HFFc6 (cell line): ENCODE results near the gene SFTPB. TPM values are rescaled to one million over a fixed set of nuclear protein-coding genes. Genes with fewer than 3 reads are reported as not detected.
A peak's percentile ranks its signal among the peaks of the same experiment; 100 is the strongest.

Experiments used
- DNase-seq: peaks from one replicate; pipeline ENCODE4 v3.0.0-alpha.2; 2018
- H3K27ac Mint-ChIP-seq: 2 replicates; pipeline ENCODE4 v1.8.0; 2020; ENCODE audit warnings: mild to moderate bottlenecking, mixed read lengths
- H3K27me3 Mint-ChIP-seq: 2 replicates; pipeline ENCODE4 v1.8.0; 2021; ENCODE audit warnings: mild to moderate bottlenecking, moderate library complexity, mixed read lengths; ENCODE audit not compliant: insufficient read depth
- H3K36me3 Mint-ChIP-seq: 2 replicates; pipeline ENCODE4 v1.8.0; 2021; ENCODE audit warnings: low read depth, mixed read lengths
- H3K4me1 Mint-ChIP-seq: 2 replicates; pipeline ENCODE4 v1.8.0; 2020; ENCODE audit warnings: low read depth, mixed read lengths
- H3K4me3 Mint-ChIP-seq: 2 replicates; pipeline ENCODE4 v1.8.0; 2020; ENCODE audit warnings: mild to moderate bottlenecking, moderate library complexity, mixed read lengths
- H3K9me3 Mint-ChIP-seq: 2 replicates; pipeline ENCODE4 v1.8.0; 2020; ENCODE audit warnings: mild to moderate bottlenecking, mixed read lengths
- CTCF ChIP-seq: fragments of 200-600 bp; sonication (generic); IDR thresholded peaks from 2 replicates; pipeline ENCODE4 v1.5.0; 2021; ENCODE audit warnings: antibody characterized with exemption, mild to moderate bottlenecking
- total RNA-seq, 6 experiments: library from RNA; stranded (reverse); fragmentation: NEBNext Ultra II Directional; extraction: Animal tissue kit (Norgen Biotek cat#: 25700); gene quantifications; 2 replicates in 1 of 6; 3 replicates in 5 of 6; pipeline ENCODE4 v1.2.3, GENCODE V29; 2021

The SFTPB gene
- total RNA-seq, 6 experiments from 2014 or later, result not detected

- no peak overlapping the region for H3K27ac Mint-ChIP-seq
- no peak overlapping the region for H3K4me3 Mint-ChIP-seq
- no peak for DNase-seq
- H3K36me3 Mint-ChIP-seq, result peaks cover 41% of the 10 kb centered on the region
- H3K9me3 Mint-ChIP-seq, result no peaks in the 10 kb centered on the region
- H3K27me3 Mint-ChIP-seq, result no peaks in the 10 kb centered on the region
- no peak for TF ChIP-seq CTCF
- H3K4me1 Mint-ChIP-seq, result peaks cover 68% of the 10 kb centered on the region
These were observed 17.5 kb downstream of the SFTPB start for GRCh38 chr2:85650456-85650855.

GRCh38 chr2:85649201-85650190, 18.5 kb downstream of the SFTPB start:
- H3K36me3 Mint-ChIP-seq, result peaks cover 41% of the 10 kb centered on the region
- H3K9me3 Mint-ChIP-seq, result no peaks in the 10 kb centered on the region
- no peaks in the 10 kb centered on the region for H3K27me3 Mint-ChIP-seq
- peak; percentile 63 for DNase-seq
- H3K27ac Mint-ChIP-seq, result peak overlapping the region; percentile 79
- TF ChIP-seq CTCF, result no peak
- H3K4me1 Mint-ChIP-seq, result peaks cover 60% of the 10 kb centered on the region
- peak overlapping the region; percentile 45 for H3K4me3 Mint-ChIP-seq

- peak; percentile 49 for DNase-seq
- Mint-ChIP-seq H3K4me1 (peaks cover 53% of the 10 kb centered on the region), H3K27ac (peak overlapping the region; percentile 79), H3K27me3 (no peaks in the 10 kb centered on the region), H3K4me3 (0 out of 2 replicates have a peak overlapping the region, but pooled peaks have one; percentile 45), H3K36me3 (peaks cover 36% of the 10 kb centered on the region), H3K9me3 (no peaks in the 10 kb centered on the region)
- TF ChIP-seq CTCF, result peak; percentile 89
These were observed 19.4 kb downstream of the SFTPB start for GRCh38 chr2:85648619-85649018.

GRCh38 chr2:85647823-85648526, 20.0 kb downstream of the SFTPB start:
- no peak for TF ChIP-seq CTCF
- Mint-ChIP-seq H3K27me3 (no peaks in the 10 kb centered on the region), H3K4me3 (no peak overlapping the region), H3K36me3 (peaks cover 36% of the 10 kb centered on the region), H3K27ac (no peak overlapping the region), H3K4me1 (peaks cover 46% of the 10 kb centered on the region), H3K9me3 (no peaks in the 10 kb centered on the region)
- no peak for DNase-seq

- Mint-ChIP-seq H3K36me3 (peaks cover 37% of the 10 kb centered on the region), H3K27me3 (no peaks in the 10 kb centered on the region)
These were observed 21.8 kb downstream of the SFTPB start for GRCh38 chr2:85646166-85646565.

More at GRCh38 chr2:85646166-85646565, 21.8 kb downstream of the SFTPB start:
- DNase-seq, result no peak
- no peak overlapping the region for H3K27ac Mint-ChIP-seq
- H3K9me3 Mint-ChIP-seq, result no peaks in the 10 kb centered on the region
- H3K4me3 Mint-ChIP-seq, result no peak overlapping the region
- no peak for TF ChIP-seq CTCF
- peaks cover 28% of the 10 kb centered on the region for H3K4me1 Mint-ChIP-seq
